ENCODE results near the gene MED13.

GRCh38 chr17:62083651-62084050 is 18.6 kb upstream of the MED13 start:
- no peak for TF ChIP-seq EZH2 (IDR thresholded peaks at IDR 0.05)
- TF ChIP-seq POLR2AphosphoS5 (IDR thresholded peaks at IDR 0.05; ENCODE audit: borderline replicate concordance, low read depth, low read length): no peak
